GM19025 (cell line): ENCODE data around the gene SKAP1.
"Not testable (repeated sequence)": the region's sequence is repeated elsewhere in the genome, so short reads cannot be mapped to it uniquely, and the experiment has no call there.

ENCODE experiments used
- ATAC-seq: cut with Tn5 transposase; IDR thresholded peaks from one replicate; pipeline ENCODE4 v1.9.1; 2021; ENCODE audit warnings: mild to moderate bottlenecking, low read depth, moderate library complexity; ENCODE audit not compliant: unreplicated experiment

SKAP1 gene

DNA sequence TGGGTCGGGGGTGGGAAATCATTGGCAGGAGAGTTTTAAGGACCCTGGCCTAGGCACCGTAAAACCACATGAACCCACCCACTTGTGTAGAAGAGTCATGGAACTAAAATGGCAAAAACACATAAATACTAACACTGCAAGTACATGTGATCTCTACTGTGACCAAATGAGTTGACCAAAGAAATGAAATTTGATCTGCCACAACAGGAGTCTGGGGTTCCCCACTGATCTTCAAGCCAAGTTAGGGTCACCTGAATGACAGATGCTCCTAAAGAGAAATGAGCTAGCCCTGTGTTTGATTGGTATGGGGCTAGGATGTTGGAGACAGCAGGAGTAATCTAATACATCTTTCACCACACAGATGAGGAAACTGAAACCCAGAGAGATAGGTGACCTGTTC is 21.5 kb upstream of the SKAP1 start:
- ATAC-seq: no peak

- not testable (repeated sequence) for ATAC-seq
Observed at GRCh38 chr17:48449335-48449734, 19.3 kb upstream of the SKAP1 start.

- no peak for ATAC-seq
Observed at GRCh38 chr17:48445248-48445620, 15.2 kb upstream of the SKAP1 start.

DNA sequence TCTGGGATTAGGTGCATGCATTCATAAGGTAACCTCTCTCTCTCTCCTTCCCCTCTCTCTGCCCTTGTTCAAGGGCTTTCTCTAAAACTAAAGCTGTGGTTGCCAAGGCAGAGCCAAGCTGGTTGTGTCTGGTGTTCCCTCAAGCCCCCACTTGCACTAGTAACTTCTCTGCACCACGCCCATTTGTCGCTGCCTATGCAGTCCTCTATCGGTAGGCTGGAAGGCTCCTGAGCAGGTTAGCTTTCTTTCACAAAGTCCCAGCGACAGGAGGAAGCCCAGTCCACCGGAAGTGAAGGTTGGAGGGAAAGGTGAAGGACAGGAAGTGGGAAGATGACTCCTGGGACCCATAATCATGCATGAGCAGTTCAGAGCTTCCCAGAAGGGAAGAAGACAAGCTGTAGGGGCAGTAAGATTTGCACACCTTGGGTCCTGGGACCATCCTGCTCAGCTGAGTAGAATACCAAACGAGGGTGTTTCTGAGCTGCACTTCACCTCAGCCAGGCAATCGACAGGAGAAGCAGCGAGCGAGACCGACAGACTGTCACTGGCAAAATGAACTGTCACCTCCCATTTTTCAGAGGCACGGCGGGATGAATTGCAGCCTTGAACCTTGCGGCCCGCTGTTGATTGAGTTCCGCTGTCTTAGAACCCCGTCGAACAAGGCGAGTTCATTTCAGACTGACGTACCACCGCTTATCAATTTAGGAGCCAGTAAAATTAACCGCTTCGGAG is 14.7 kb upstream of the SKAP1 start:
- ATAC-seq: no peak

GRCh38 chr17:48443712-48444111 is 13.7 kb upstream of the SKAP1 start:
- ATAC-seq: no peak

- no peak for ATAC-seq
Observed at GRCh38 chr17:48442819-48443218, 12.8 kb upstream of the SKAP1 start.

- ATAC-seq: no peak
Observed at GRCh38 chr17:48441862-48442261, 11.8 kb upstream of the SKAP1 start.

GRCh38 chr17:48441231-48441711 is 11.3 kb upstream of the SKAP1 start:
- ATAC-seq: peak; percentile 58

GRCh38 chr17:48440669-48441068 is 10.7 kb upstream of the SKAP1 start:
- no peak for ATAC-seq

DNA sequence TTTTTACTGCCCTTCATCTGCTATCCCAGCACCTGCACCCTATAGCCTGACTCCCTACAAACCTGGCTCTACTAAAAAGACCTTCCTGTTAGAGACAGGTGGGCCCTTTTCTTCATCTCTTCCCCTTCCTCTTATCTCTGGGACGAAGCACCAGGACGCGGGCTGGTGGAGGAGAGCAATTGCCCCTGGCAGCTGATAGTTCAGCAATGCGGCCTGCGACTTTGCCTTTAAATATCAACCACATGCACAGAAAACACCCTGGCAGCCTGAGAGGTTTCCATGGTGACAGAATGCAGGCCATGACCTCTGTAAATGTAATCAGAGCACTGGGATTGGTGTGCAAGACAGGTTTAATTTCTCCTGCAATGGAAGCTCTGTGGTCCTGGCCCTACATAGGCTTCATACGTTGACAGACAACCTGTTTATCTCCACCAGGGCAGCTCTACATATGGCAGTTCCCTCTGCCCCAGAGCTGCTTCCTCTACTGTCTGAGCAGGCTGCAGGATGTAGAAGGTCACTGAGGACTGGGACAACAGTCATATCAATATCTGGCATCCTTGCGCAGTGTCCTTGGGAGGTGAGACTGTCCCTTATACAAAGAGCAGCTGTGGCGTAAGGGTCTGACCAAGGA is 10.0 kb upstream of the SKAP1 start:
- no peak for ATAC-seq

GRCh38 chr17:48439110-48439850 is 9.3 kb upstream of the SKAP1 start:
- ATAC-seq: peak; percentile 37

DNA sequence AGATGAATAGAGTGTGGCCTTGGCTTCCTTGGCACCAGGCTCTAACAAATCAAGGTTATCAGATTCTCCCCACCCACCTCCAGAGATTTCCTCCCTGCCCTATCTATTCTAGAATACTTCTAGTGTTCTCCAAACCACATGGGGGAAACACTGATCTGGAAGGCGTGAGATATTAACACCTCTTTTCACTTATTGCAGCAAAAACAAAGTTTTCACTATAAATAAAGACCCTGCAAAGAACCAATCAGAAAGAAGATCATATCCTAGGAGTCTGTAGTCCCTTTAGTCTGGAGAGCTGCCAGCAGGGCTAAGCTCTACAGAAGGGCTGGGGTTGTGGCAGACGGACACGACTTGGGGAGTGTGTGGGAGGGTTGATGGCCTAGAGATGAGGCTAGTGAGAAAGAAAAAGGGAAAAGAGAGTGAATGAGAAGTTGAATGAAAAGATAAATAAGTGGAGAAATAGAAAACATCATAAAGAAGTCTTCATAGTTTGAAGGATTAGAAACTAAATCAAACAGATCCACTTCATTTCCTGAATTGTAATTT is 8.6 kb upstream of the SKAP1 start:
- no peak for ATAC-seq

DNA sequence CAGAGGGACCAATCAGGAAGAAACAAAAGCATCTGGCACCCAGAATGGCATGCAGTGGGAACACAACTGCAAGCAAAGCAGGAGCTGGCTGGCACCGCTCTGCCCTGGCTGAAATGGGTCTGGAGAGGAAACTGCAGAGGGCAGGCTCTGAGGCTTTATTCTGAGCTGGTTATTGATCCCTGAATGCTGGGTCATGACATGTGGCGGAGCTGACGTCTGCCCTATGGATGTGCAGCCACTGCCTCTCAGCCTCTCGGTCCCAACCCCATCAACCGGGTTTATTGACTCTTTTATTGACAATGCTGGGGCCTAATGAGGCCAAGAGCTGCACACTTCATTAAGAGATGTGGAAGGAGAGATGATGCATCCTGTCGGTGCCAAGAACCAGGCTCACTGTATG is 3.9 kb upstream of the SKAP1 start:
- no peak for ATAC-seq

- no peak for ATAC-seq
Observed at GRCh38 chr17:48432820-48433775, 3.1 kb upstream of the SKAP1 start.

DNA sequence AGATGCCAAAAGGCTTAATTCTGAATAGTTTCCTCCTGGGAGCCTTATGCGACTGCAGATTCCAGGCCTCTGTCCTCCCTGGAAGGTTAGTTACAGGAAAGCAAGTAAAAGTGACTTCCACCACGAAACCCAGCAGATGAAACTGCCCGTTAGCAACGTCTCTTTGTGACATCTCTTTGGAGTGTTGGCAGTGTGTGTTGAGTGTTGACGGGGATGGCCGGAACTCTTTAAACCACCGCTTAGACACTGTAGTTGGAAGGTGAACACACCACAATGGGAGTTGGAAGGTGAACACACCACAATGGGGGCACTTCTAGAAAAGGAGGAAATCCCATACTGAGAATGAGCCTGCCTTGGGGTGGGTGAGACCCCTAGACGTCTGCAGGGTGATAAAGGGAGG is 858 bp downstream of the SKAP1 start:
- no peak for ATAC-seq

DNA sequence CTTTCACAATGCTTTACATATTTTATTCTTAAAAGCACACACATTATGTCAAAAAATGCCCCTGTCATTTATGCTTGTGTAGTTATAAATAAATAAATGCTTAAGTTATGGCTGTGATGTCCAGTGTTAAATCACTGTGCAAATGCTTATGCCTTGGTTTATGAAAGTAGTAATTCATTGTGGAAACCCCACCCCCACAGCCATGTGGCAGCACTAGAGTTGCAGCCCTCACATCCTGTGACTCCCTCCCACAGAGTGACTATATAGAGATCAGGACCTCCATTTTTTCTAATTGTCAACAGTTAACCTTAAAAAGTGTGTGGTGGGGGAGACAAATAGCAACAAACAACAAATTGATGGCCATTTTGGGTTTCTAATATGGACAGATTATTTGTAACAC is 2.4 kb downstream of the SKAP1 start:
- peak; percentile 45 for ATAC-seq

DNA sequence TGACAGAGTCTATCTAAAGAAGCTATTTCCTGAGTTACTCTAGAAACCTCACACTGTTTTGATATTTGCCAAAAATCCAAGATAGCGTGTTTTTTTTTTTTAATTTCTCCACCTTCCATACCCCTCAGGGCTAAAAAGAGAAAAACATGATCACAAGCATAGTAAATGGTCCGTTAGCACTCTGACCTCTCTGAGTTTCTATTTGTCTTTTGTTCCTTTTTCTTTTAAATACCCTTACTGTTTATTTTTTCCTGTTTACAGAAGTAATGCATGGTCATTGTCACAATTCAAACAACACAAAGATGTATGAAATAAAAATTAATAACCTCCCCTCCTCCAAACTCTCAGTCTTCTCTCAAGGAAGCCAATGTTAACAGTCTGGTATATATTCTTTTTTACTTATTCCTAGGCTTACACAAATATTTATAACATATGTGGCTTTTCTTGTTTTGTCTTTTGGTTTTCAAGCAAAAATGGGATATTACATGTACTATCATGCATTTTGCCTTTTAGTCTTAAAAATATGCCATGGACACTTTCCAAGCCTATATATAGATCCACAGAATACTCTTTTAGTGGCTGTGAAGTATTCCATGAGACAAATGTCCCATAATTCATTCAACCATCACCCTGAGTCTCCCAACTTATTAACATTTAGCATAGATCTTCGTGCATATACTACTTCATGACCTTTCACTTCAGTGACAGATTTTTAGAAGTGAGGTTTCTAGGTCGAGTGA is 3.1 kb downstream of the SKAP1 start:
- ATAC-seq: no peak

- no peak for ATAC-seq
Observed at GRCh38 chr17:48426019-48426665, 3.9 kb downstream of the SKAP1 start.

DNA sequence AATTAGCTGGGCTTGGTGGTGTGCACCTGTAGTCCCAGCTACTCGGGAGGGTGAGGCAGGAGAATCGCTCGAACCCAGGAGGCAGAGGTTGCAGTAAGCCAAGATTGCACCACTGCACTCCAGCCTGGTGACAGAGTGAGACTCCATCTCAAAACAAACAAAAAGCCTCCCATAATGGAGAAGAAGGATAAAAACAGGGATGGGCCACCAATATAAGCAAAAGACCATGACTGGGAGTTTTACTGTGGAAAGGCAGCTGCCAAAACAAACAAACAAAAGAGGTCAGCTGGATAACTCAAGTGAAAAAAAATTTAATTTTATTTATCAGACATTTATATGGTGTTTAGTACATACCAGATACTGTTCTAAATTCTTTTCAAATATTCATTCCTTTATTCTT is 8.0 kb downstream of the SKAP1 start:
- ATAC-seq: not testable (repeated sequence)
